Measurements from ENCODE around the gene ZNF273. TPM values are rescaled to one million over a fixed set of nuclear protein-coding genes. Genes with fewer than 3 reads are reported as not detected.

Gene ZNF273
- total RNA-seq (2014; rRNA removed; shearing (Covaris generic)): 3.0 and 4.5 TPM in 2 replicates

GRCh38 chr7:64902806-64903721, at the start of gene ZNF273:
Gene ZNF273, plus strand, starts transcription at chr7:64903273. Its CDS starts 45 bp downstream, at chr7:64903318.

Other genes with a start within 250 kb of the ZNF273 start
- 4.1 and 5.1 TPM in 2 replicates for gene ZNF107, start 237.1 kb upstream of the ZNF273 start, total RNA-seq (2014; rRNA removed; shearing (Covaris generic))
- gene ZNF138, start 108.8 kb upstream of the ZNF273 start, total RNA-seq (2014; rRNA removed; shearing (Covaris generic)): 5.0 and 9.0 TPM in 2 replicates
- 1.9 and 2.4 TPM in 2 replicates for gene ZNF117, start 87.8 kb downstream of the ZNF273 start, total RNA-seq (2014; rRNA removed; shearing (Covaris generic))
- gene ERV3-1, start 103.4 kb downstream of the ZNF273 start, total RNA-seq (2014; rRNA removed; shearing (Covaris generic)): 5.3 and 11.8 TPM in 2 replicates

Measured in A375 (cell line).